Measurements from ENCODE around the gene ITK.
A peak's percentile ranks its signal among the peaks of the same experiment; 100 is the strongest.

ITK gene

DNA sequence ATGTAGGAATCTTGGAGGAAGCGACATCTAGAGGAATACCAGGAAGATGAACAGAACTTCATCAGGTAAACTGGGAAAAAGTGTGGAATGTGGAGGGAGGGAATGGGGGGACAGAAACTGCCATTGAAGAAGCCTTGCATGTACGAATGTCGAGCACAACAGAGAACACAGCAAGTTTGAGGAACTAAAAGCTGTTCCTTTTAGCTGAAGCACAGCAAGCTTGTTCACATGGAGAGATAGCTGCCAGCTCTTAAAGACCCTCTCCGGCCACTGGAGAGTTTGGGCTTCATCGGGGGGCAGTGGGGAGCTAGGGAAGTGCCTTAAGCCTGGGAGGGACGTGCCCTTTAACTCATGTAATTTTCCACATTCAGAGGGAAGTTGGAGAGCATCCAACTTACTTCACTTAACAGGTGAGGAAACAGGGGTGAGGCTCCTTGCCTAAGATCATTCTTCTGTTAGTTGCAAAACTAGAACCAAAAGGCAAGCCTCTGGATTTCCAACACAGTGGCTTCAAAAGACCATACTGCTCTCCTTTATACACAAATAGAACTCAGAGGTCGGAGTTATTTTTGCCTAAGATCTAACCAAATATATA lies 83.0 kb downstream of the ITK start:
- no peak for TF ChIP-seq CTCF (IDR thresholded peaks at IDR 0.05; ENCODE audit: low read depth, low read length, missing control alignments)
- in situ Hi-C loops (cut with HindIII; ENCODE audit: low pct_ligation_motif_present, low sequenced_read_pairs), result no loop called here
- Histone ChIP-seq H3K36me3 (replicated peaks) (no peaks in the 10 kb centered on the region), H3K4me3 (ENCODE audit: low read depth, low read length) (no peak overlapping the region), H3K27me3 (replicated peaks) (peaks cover 7% of the 10 kb centered on the region), H3K27ac (no peak overlapping the region)
- no peak for DNase-seq

- DNase-seq, result no peak
- Histone ChIP-seq H3K27ac (no peak within 1 kb of the TSS), H3K27me3 (replicated peaks) (peaks cover 3% of the 10 kb centered on the region), H3K4me3 (ENCODE audit: low read depth, low read length) (peak within 1 kb of the TSS; percentile 60), H3K36me3 (replicated peaks) (no peaks in the 10 kb centered on the region)
- in situ Hi-C loops (cut with HindIII; ENCODE audit: low pct_ligation_motif_present, low sequenced_read_pairs), result no loop called here
- TF ChIP-seq CTCF (IDR thresholded peaks at IDR 0.05; ENCODE audit: low read depth, low read length, missing control alignments), result no peak
Observed at GRCh38 chr5:157265714-157266285, 85.2 kb downstream of the ITK start, which contains the start of gene CYFIP2. CYFIP2 (plus strand) TSS chr5:157266123; CDS start chr5:157285362, 19,239 bp downstream.

GRCh38 chr5:157266286-157267007 lies 85.8 kb downstream of the ITK start:
- Histone ChIP-seq H3K4me3 (ENCODE audit: low read depth, low read length) (peak overlapping the region; percentile 60), H3K27me3 (replicated peaks) (peaks cover 3% of the 10 kb centered on the region), H3K36me3 (replicated peaks) (no peaks in the 10 kb centered on the region), H3K27ac (no peak overlapping the region)
- no peak for TF ChIP-seq CTCF (IDR thresholded peaks at IDR 0.05; ENCODE audit: low read depth, low read length, missing control alignments)
- no peak for DNase-seq
- in situ Hi-C loops (cut with HindIII; ENCODE audit: low pct_ligation_motif_present, low sequenced_read_pairs), result no loop called here

DNA sequence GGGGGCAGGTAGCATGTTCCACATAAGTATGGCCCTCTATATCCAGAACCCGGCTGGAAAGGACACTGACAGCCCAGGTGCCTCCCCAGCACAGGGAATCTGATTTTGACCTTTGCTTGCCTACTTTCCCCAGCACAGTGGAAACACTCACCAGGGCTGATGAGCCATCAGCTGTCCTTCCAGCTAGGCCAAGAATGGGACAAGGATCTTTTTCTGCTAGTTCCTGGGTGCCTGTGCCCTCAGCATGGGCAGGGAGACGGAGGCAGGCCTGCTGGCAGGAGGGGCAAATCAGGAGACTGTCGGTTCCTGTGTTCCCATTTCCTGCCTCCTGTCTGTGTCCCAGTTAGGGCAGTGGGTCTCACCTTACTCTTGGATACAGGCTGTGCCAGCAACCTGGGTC lies 86.4 kb downstream of the ITK start:
- H3K27me3 ChIP-seq (replicated peaks), result no peaks in the 10 kb centered on the region
- in situ Hi-C loops (cut with HindIII; ENCODE audit: low pct_ligation_motif_present, low sequenced_read_pairs), result no loop called here
- DNase-seq, result no peak
- H3K36me3 ChIP-seq (replicated peaks), result no peaks in the 10 kb centered on the region
- no peak for TF ChIP-seq CTCF (IDR thresholded peaks at IDR 0.05; ENCODE audit: low read depth, low read length, missing control alignments)
- no peak overlapping the region for H3K27ac ChIP-seq
- no peak overlapping the region for H3K4me3 ChIP-seq (ENCODE audit: low read depth, low read length)

GRCh38 chr5:157267761-157268480 lies 87.3 kb downstream of the ITK start:
- in situ Hi-C loops (cut with HindIII; ENCODE audit: low pct_ligation_motif_present, low sequenced_read_pairs), result no loop called here
- H3K4me3 ChIP-seq (ENCODE audit: low read depth, low read length), result no peak overlapping the region

More at GRCh38 chr5:157267761-157268480, 87.3 kb downstream of the ITK start:
- no peak for DNase-seq
- peak; percentile 9 for TF ChIP-seq CTCF (IDR thresholded peaks at IDR 0.05; ENCODE audit: low read depth, low read length, missing control alignments)
- no peaks in the 10 kb centered on the region for H3K27me3 ChIP-seq (replicated peaks)
- H3K36me3 ChIP-seq (replicated peaks), result no peaks in the 10 kb centered on the region
- no peak overlapping the region for H3K27ac ChIP-seq
